T-helper 2 cell treated with Interferon-gamma antibody and Interleukin-4, amounts not matched to agents 100 ng/mL and 5 ng/mL, for 36 hours (primary cell): Measurements from ENCODE around the gene PDK3. TPM values are rescaled to one million over a fixed set of nuclear protein-coding genes. Genes with fewer than 3 reads are reported as not detected.

Experiments used
- intact Hi-C: fragments of 100-400 bp; cut with micrococcal nuclease; formaldehyde crosslinking; loops from one replicate; pipeline ENCODE4 v1.15.1; 2023
- total RNA-seq: library from RNA; stranded (reverse); gene quantifications from 2 replicates; pipeline ENCODE4 v1.2.3, GENCODE V29; 2022

PDK3 gene
- total RNA-seq = 20.0 and 20.5 TPM in 2 replicates

DNA sequence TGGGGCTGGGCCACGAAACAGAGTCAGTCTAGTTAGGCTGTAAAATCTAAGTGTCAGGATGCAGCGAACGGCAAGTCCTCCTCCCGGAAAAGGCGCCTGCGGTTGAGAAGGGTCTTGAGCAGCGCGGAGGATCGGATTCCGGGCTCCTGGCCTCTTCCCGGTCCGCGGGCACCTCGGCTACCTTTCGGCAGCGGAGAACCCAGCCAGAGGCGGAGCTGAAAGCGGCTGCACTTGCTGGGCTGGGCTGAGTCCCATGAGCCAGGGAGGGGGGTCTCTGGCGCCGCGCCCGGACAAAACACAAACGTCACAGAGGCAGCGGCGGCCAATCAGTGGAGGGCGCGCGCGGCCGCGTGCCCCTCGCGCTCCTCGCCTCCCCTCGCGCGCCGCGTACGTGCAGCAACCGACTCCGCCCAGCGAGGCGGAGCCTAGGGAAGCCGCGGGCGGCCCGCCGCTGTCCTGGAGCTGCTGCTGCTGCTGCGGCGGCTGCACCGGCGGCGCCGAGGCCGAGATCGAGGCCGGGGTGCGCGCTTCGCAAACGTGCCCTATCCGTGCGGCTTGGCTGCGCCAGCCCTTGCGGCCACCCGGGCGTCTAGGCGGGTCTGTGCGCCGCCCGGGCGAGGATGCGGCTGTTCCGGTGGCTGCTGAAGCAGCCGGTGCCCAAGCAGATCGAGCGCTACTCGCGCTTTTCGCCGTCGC, at the start of gene PDK3:
TSS of gene PDK3 (plus strand) at position 451 of the 696 bp plus-strand sequence. CDS start at position 621, 170 bp downstream.
- intact Hi-C loops = loop anchor here (1.0 to 5.0 kb wide), 4 partner anchors 15 to 315 kb away; no protein-coding TSS in a partner anchor

DNA sequence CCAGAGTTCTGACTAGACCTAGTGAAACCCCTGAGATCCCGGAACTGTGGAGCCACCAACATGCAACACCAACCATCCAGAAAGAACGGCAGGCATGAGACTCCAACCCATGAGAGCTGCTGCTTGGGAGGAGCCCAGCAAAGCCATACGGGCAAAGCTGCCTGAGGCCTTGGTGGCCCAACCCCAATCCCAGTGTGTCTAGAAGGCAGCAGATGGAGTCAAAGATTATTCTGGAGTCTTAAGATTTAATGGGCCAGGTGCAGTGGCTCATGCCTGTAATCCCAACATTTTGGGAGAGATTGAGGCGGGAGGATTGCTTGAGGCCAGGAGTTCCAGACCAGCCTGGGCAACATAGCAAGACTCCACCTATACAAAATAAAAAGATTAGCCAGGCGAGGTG, 49.2 kb upstream of the PDK3 start:
- intact Hi-C loops = no loop called here

DNA sequence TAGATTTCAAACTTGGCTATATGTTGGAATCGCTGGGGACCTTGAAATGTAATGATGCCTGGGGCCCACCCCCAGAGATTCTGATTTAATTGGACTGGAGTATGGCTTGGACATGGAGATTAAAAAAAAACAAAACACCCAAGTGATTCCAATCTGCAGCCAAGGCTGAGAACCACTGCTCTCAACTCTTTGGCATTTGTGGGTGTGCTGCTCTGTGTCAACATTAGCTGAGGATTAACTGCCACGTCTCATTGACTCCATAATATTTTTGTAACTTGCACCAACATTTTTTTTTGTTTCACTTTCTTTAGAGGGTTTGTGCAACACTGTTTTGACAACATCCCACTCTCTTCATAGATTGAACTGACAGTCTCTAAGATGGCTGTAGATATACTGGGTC, 41.1 kb upstream of the PDK3 start:
- intact Hi-C loops = no loop called here

DNA sequence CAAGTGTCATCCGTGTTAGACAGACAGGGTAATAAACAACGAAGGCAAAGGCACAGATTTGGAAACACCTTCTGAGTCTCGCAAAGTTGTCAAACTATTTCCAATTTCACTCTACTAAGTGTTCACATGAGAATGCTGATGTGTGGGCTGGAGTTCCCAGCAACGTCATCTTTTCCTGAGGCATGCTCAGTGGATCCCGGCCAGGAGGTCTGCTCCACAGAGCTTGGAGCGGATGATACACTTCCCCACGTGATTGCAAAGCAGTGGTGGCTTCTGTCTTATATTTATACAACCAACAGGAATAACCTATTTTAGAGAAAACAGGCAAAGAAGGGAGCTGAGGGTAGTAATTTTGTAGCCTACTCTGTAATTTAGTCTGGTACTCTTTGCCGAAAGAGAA, 40.1 kb upstream of the PDK3 start:
- intact Hi-C loops = no loop called here

DNA sequence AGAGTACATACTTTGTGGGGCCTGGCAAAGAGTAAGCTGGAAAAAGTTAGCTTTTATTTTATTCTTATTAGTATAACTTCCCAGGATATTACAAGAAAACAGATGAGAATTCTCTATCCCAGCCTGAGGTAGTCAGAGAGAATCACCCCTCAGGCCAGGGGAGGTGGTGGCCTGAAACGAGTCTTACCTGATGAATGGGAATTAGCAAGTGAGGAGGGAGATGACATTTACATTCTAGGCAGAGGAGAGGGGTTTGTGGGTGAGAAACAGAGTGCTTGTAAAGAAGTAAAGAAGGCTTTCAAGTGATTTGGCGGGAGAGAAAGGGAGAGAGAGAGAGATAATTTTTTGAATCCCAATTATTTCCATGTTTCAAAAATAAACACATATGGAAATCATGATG, 39.3 kb upstream of the PDK3 start:
- intact Hi-C loops = no loop called here

DNA sequence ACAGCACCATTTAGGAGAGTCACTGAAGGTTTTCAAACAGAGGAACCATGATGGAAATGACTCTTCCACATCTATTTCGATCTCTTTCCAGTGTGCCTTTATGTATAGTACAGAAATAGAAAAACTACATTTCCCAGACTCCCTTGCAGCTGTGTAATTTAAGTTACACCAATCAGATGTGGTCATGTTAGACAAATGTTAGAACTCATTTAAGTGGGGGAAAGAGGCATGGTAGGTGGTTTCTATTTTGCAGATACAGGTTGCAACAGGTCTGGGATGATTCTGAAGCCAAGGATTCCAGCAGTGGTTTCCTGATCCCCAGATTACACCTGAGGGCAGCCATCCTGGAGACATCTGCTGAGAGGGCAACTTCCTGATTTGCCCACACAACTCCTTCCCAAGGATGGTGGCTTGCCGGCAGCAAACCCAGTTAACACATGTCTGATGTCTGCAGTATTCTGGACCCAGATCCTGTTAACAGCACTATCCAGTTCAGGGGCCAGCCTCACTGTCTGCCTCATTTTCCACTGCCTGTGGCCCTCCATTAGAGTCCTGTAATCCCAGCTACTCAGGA, 38.7 kb upstream of the PDK3 start:
- intact Hi-C loops = no loop called here

DNA sequence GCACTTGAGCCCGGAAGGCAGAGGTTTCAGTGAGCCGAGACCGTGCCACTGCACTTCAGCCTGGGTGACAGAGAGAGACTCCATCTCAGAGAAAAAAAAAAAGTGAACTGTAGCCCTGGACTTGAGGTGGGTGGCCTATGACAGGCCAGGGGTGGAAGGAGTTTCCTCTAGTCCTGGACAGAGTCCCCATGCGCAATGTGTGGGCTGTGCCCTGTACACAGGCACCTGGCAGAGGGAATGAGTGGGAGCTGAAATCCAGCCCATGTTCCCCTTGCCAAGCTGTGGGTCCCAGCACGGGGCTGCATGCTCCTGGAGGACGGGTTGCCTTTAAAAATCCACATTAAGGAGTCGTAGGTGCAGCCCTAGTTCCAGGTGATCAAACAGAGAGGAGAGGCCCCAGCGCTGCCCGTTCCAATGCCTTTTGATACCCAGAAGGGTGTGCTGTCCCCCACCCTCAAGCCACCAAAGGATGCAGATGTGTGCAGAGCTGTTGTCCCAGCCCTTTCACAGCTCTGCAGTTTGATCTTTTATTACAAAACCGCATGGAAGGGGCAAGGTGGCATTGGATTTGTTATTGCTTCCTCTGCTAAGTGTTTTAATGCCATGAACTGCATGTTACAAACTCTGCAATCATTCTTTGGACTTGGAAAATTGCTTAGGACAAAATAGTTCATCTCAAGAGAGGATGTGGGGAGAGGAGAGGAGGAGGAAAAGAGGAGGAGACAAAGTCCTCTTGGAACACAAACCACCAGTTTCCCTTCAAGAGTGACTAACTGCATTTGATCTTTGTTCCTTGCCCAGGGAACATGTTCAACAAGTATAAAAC, 38.0 kb upstream of the PDK3 start:
- intact Hi-C loops = no loop called here

DNA sequence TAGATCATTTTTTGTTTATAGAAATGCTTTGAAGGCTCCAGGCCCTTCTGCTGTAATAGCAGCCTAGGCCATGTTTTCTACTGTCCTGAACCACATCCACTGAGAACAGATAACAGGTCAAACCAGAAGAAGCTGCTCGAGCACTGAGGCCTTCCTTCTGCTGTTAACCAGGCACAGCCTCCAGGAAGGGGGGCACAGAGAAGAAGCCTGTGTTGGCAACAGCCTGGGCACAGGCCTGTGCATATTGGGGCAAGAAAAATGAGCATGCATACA, 37.4 kb upstream of the PDK3 start:
- intact Hi-C loops = no loop called here

DNA sequence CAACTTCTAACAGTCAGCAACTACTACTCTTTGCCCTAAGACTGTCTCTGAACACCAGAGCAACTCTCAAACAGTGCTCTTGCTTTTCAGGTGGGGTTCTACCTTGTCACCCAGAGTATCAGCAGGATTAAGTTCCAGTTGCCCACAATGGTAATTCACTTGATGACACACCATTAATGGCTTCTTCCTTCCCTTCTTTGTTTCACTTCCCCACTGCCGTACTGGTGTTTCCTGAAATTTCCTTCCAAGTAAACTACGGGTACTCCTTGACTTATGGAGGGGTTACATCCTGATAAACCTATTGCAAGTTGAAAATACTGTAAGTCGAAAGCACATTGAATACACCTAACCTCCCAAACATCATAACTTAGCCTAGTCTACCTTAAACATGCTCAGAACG, 36.6 kb upstream of the PDK3 start:
- intact Hi-C loops = no loop called here

DNA sequence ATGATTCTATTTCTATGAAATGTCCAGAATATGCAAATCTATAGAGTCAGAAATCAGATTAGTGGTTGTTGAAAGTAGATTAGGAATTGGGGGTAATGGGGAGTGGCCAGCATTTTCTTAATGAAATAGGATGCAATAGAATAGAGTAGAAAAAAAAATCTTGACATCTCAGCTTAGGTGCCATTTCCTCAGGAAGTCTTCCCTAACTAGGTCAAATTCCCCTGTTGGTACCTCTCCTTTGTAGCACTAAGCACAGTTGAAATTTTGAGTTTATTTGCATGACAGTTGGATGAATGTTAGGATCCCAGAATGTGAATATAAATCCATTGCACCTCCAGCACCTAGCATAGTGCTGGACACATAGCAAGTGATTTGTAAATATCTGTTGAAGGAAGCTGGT, 30.0 kb upstream of the PDK3 start:
- intact Hi-C loops = no loop called here

DNA sequence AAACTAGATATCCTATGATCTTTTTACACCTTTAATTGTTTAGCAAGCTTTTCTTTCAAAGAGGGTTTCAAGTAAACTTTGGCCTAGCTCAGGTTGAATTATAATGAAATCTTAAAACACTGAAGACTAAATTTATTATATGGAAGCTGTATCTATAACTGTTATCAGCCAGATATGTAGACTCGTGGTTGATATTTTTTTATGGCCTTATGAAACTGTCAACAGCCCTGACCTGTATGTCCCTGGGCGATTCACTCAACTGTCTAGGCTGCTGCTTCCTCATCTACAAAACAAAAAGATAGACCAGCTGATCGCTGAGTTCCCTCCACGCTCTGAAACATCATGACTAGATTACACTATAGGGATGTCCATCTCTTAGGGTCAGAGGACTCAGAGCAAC, 21.2 kb upstream of the PDK3 start:
- intact Hi-C loops = no loop called here

DNA sequence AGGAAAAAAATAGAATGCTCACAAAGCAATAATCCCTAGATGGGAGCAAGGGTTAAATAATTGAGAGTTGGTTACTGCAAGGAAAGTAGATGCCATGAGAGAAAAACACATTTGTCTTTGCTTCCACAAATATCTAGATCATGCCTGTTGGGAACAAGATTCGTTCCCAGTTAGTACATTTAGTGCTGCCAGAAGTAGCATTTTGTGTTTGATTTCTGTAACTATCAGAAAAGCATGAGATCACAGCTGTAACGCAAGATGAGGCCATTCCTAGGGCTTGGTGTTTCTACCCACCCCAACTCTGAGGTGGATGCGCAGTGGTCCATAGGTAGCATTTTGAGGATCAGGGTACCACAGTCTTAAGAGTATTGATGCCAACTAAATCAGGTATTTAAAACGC, 20.4 kb upstream of the PDK3 start:
- intact Hi-C loops = no loop called here

DNA sequence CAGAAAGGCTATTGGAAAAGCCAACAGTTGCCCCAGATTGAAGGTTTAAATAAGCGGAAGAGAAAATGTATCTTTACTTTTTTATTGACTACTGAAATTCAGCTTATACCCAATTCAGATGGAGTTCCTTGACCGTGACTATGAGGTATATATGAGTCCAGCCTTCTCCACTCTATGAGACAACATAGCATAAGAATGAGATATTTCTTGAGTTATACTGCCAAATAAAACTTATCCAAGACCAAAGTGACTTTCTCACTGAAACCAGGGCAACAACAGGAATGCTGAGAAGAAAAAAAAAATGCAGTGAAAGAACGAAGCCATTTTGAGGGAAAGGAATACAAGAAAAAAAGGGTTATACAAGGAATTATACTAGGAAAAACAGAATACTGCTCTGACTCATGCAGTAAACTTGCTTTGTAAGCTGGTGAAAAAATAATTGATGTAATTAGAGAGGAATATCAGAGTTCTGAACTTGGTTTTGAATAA, 16.3 kb upstream of the PDK3 start:
- intact Hi-C loops = no loop called here

DNA sequence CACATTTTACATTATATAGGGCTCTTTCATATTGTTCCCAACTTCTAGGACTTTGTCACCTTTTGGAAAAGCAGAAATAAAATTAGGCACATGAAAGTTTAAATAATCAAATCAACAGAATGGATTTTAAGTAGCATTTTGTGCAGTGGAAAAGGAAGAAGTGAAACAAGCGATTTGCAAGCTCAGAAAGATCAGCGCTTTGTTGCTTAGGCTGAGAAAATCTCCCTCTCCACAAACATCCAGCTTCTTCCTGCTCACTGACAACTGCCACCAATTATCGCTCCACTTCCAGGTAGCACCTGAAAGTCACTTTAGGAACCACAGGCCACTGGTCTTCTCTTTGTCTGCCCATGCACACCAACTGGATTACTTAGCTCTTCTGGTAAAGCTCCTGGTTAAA, 2.0 kb upstream of the PDK3 start:
- intact Hi-C loops = no loop called here

DNA sequence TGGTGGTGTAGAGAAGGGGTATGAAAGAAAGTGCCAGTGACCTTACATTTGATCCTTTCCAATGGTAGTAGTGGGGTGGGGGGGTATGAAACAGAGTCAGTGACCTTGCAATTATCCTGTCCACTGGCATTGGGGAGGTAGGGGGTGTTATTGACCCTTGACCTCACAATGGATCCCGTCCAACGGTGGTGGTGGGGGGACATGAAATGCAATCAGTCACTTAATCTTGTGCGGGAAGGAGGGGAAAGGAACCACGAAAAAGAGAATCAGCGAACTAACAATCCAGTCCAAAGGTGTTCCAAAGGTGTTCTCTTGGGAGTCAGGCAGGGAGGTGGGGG, 619 bp upstream of the PDK3 start:
- intact Hi-C loops = loop anchor here (2.0 kb wide), 1 partner anchor 34 kb away; no protein-coding TSS in a partner anchor

DNA sequence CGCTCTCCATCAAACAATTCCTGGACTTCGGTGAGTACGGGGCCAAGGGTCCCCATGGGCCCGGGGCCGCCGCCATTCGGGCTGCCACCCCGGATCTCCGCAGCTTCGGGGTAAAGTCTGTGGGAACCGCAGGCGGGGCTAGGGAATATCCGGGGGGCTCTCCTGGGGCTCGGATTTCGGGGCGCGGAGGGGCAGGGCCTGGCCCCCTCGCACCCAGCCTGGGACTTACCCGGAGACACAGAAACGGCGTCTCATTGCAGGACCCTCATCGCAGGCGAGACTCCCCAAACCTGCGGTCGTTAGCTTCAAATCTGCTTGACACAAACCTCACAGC, 413 bp downstream of the PDK3 start:
- intact Hi-C loops = loop anchor here (1.0 to 5.0 kb wide), 4 partner anchors 15 to 315 kb away; no protein-coding TSS in a partner anchor

DNA sequence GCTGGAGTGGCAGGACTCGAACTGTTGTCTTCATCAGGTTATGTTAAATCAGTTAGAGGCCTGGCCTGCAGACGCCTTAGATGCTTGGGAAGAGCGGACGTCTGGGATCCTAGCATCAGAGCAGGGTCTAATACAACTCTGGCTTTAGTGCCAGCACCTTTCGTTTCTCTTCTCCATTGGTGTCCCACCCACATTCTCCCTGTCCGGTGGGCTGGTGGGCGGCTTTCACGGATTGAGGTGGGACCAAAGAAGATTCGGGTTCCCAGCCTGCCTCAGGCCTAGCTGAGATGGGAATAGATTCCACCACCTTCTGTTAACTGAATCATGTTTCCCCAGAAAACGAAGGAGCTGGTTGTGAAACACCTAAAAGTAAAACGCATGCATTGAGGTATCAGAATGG, 939 bp downstream of the PDK3 start:
- intact Hi-C loops = loop anchor here (5.0 kb wide), 1 partner anchor 46 kb away; no protein-coding TSS in a partner anchor

DNA sequence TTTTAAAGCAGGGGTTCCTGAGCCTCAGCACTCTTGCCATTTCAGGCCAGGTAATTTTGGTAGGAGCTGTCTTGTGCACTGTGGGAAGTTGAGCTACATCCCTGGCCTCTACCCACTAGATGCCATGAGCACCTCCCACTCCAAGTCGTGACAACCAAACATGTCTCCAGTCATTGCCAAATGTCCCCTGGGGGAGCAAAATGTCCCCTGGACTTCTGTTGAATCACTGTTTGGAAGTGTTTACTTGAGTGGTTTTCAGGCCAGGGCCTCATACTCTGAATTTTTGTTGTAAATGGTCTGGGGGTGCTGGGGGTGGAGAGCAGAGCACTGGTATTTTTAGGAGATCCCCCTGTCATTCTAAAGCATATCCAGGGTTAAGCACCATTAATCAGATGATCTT, 3.2 kb downstream of the PDK3 start:
- intact Hi-C loops = loop anchor here (5.0 kb wide), 1 partner anchor 44 kb away; no protein-coding TSS in a partner anchor

DNA sequence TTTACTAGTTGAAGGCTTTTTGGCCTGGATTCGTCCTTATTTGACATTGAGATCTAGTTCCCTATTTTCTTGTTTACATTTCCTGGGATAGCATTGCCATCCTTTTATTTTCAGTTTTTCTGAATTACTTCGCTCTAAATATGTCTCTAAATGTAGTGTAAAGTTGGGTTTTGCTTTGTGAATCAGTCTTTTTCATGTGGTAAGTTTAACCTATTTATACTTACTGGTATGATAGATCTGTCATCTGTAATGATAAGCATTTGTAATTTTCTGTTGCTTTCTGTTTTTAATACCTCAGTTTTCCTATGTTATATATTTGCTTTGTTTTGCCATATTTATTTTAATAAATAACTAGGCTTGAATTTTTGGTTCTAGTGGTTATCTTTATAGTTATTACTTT, 6.7 kb downstream of the PDK3 start:
- intact Hi-C loops = loop anchor here (10.0 kb wide), 1 partner anchor 447 kb away; the partner anchor contains the start of gene KLHL15

DNA sequence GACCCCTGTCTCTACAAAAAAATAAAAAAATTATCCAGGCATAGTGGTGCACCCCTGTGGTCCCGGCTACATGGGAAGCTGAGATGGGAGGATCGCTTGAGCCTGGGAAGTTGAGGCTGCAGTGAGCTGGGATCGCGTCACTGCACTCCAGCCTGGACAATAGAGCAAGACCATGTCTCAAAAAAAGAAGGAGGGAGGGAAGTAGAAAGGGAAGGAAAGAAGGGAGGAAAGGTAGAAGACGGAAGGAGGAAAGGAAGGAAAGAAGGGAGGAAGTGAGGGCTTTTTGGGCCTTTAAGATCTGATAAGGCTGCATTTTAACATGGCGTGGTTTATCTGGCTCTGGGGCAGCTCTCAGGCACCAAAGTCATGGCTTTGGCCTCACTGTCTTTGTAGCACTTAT, 10.4 kb downstream of the PDK3 start:
- intact Hi-C loops = loop anchor here (5.0 to 10.0 kb wide), 2 partner anchors 217 to 451 kb away; partner anchors contain the start of genes KLHL15 and POLA1

DNA sequence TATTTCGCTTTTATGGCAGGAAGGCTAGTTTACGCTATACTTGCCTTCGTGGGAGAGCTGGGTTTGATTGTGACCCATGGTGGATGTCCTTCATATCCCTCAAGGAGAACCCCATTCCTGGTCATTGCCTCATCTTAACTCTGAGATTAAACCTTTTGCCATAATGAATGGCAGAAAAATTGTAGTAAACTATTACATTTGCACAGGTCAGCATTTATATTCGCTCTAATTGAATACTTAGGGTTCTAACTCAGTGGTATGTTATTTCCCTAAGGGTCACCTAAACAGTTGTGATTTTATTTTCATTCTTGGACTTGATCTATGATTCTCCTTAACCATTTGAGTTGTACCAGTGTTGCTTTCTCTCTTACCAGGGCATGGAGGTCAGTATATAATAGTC, 13.4 kb downstream of the PDK3 start:
- intact Hi-C loops = loop anchor here (2.0 to 10.0 kb wide), 3 partner anchors 20 to 454 kb away; partner anchors contain the start of genes KLHL15 and POLA1

DNA sequence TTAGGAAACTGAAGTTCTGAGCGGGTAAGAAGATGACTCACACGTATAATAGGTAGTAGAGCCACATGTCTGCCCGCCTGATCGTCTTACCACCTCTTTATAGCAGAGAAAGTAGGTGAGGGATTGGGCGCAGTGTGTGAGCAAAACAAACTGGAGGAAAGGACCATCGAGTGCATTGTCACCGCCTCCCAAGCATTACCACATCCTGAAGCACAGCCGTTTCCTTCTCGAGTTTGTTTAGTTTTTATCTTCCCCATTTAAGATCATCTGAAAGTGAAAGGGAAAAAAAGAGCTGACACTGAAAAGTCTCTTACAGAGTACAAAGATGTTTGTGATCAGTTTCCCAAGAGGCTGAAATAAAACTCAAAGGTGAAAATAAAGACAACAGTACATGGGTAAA, 14.8 kb downstream of the PDK3 start:
- intact Hi-C loops = loop anchor here (1.0 to 10.0 kb wide), 5 partner anchors 15 to 455 kb away; partner anchors contain the start of genes KLHL15, PDK3 and POLA1
